COLO829 (cell line): ENCODE measurements around the gene CARD19.

Source experiments
- DNase-seq: peaks from one replicate; pipeline ENCODE4 v3.0.0; 2012; ENCODE audit warnings: low spot score

The CARD19 gene

GRCh38 chr9:93120846-93121315, 24.9 kb downstream of the CARD19 start:
- no peak for DNase-seq

DNA sequence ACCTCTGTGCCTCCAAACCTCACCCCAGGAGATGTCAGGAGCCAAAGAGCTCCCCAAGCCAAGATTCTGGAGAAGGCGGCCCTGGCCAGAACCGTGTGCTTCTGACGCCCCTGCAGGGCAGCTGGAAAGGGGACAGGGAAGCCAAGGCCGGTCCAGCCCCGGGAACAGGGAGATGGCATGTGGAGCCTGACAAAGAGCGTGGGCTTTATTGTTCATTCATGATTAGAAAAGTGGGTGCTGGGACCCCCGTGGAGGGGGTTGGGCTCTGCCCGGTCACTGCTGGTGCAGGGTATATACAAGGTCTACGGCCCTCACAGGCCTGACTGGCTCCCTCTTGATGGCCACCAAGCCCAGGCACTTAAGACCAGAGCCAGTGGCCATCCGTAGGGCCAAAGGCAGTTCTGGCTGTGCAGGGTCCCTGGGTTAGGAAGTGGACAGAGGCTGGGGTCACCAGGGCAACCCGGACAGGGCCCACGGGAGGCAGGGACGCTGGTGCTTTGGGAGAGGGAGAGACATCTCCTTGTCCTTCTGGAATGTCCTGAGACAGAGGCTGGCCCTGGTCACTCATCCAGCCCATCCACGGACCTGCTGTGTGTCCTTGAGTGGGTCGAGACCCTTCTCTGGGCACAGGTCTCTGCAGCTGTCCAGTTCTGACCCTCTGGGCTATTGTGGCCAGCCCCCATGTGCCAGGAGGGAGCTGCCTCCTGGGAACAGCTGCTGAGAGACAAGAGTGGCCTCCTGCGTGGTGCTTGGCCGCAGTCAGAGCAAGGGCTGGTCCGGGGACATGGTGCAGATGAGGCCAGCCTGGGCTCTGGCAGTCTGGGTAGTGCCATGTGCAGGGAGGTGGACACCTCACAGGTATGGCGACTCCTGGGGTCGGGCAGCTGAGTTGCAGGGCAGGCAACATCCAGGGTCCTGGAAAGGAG, 25.6 kb downstream of the CARD19 start:
- no peak for DNase-seq

GRCh38 chr9:93122721-93123221, 26.8 kb downstream of the CARD19 start:
- no peak for DNase-seq

DNA sequence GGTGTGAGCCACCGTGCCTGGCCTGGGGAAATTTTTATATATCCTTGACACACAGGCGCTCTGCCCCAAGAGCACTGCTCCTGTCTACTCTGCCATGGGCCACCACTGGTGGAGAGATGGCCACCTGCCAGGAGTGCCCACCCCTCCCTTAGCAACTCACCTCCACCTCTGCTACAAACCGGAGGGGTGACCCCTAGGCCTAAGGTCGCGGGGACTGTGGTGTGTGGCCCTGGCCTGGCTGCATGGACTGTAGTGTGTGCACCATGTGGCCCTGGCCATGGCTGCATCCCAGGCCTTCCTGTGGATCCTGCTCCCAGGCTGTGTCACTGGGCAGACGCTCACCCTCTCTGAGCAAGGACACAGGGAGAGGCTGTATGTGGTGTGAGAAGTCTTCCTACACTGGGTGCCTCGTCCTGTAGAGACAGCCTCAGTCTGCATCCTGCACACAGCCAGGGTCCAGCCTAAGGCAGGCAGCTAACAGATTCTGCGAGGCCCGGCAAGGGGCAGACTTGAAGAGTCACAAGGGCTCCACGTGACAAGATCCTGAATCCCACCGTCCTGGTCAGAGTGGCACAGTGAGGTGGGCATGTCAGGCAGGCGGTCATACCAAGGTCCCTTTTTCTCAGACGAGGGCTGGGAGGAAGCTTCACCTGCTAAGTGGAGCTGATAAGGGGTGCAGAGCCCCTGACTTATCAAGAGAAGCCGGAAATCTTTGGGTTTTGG, 27.7 kb downstream of the CARD19 start:
- DNase-seq: no peak

DNA sequence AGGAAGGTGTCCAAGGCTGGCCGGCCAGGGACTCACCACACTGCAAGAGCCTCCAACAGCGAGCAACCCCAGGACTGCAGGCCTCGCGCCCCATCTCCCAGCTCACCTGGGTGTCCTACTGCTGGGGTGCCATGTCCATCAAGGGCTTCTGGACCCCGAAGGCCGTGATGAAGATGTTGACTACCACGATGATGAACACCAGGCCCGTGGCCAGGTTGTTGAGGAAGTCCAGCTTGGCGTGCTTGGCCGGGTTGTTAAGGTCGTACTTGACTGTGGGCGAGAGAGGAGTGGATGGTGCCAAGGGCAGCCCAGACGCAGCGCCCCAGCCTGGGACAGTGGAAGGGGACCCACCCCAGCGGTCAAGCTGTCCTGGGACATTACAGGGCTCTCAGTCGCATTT, 28.8 kb downstream of the CARD19 start:
- no peak for DNase-seq

DNA sequence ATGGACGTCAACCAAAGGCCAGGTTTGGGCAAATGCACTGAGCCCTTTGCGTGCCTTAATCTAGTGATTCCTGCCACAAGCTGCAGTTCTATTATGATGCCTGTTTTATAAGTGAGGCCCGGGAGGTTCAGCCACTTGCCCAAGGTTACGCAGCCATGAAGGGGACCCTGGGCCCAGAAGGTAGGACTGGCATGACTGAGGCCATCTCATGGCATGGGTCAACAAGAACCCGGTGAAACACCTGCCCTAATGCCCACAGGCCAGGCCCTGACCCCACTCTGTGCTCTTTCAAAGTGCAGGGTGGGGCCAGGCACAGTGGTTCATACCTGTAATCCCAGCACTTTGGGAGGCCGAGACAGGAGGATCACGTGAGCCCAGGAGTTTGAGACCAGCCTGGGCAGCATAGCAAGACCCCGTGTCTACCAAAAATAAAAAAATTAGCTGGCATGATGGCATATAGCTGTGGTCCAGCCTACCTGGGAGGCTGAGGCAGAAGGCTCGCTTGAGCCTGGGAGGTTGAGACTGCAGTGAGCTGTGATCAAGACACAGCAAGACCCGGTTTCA, 29.4 kb downstream of the CARD19 start:
- no peak for DNase-seq

GRCh38 chr9:93126151-93126781, 30.2 kb downstream of the CARD19 start:
- no peak for DNase-seq

- peak; percentile 57 for DNase-seq
These were observed 30.9 kb downstream of the CARD19 start for GRCh38 chr9:93126825-93127368.

DNA sequence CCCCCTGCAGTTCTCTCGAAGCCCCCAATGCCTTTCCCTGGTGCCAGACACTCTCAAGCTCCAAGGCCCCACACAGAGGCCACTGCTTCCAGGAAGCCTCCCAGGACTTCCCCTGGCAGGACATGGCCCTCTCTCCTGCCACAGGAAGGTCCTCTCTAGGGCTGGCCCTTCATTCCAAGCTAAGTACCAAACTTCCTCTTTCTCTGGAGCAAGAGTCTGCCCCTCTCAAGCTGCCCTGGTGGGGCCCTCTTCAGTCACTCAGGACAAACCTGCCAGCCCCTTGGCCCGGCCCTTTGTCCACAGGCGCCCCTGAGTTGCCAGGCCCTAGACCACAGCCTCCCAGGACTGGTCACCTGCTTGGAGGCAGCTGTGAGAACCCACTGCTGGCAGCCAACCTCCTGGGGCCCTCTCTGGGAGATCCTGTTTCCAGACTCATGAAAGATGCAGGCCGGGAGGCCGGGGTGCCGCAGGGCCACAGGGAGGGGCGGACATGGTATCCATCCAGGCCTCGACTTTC, 31.4 kb downstream of the CARD19 start:
- DNase-seq: no peak

GRCh38 chr9:93128011-93128714, 32.1 kb downstream of the CARD19 start:
- DNase-seq: no peak

DNA sequence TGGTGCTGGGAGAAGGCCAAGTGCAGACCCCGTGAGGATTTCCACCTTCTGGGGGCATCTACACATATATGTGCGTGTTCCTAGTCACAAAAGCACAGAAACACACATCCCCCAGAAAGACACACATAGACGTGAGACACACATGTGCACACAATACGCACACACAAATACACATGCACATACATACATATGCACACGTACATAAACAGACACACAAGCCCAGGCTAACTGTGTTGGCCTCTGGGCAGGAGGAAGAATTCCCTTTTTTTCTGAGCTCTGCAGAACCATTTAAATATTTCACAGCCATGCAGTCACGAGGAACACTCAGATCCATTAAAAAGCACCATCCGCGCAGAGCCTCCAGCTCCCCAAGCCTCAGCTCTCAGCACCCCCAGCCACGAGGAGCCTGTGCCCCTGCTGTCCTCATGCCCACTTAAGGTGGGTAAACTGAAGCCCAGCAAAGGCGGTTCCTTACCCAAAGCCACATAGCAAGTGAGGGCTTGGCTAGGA, 32.8 kb downstream of the CARD19 start:
- DNase-seq: no peak

GRCh38 chr9:93129286-93129685, 33.3 kb downstream of the CARD19 start:
- no peak for DNase-seq

GRCh38 chr9:93129691-93130500, 33.9 kb downstream of the CARD19 start:
- no peak for DNase-seq

- DNase-seq: no peak
These were observed 35.0 kb downstream of the CARD19 start for GRCh38 chr9:93130861-93131481.

DNA sequence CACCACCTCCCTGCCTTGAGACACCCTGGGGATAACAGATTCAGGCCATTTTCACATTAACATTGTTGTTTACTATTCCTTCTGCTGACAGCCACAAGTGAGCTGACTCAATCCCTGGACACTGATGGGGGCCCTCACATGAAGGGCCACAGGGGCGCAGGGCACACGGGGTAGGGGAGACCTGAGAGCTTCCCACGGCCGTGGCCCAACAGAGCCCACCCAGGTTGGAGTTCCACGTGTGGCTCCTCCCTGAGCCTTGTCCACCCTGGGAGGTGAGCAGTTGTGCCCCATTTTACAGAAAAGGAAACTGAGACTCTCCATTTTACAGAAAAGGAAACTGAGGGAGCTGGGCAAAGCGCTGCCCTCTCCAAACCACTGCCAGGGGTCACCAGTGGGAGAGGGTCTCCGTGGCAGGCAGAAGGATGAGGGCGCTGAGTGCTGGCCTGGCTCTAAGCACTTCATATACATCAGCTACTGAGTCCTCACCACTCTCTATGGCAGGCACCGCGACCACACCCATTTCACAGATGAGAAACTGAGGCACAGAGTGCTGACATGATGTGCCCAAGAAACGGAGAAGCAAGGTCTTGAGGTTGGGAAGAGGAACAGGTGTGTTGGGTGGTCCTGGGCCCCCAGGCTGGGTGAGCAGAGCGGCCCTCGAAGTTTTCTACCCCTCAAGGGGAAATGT, 35.7 kb downstream of the CARD19 start:
- DNase-seq: no peak

DNA sequence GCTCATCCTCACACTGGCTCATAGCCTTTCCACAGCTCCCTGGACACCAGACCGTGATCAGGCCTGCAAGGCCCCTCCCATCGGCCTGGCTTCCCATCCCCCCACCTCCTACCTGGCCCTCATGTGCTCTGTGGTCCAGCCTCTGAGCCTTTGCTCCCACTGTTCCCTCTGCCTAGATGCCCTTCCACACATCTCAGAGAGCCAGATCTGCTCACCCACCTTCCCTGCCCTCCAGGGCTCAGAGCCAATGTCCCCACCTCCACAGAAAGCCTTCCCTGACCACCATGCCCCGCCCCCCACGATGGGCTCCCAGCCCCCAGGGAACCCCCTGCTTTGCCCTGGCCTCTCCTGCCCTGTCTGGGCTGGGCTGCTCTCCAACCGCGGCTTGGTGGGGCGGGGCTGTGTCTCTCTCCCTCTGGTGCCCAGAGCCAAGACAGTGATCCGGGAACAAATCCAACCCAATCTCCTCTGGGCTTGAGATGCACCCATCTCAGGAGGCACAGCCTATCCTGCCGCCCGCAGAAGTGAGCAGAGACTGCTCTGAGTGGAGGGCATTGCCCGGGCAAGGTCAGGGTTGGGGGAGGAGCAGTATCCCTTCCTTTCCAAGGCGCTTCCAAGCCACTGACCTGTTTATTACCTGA, 36.4 kb downstream of the CARD19 start:
- peak; percentile 45 for DNase-seq

DNA sequence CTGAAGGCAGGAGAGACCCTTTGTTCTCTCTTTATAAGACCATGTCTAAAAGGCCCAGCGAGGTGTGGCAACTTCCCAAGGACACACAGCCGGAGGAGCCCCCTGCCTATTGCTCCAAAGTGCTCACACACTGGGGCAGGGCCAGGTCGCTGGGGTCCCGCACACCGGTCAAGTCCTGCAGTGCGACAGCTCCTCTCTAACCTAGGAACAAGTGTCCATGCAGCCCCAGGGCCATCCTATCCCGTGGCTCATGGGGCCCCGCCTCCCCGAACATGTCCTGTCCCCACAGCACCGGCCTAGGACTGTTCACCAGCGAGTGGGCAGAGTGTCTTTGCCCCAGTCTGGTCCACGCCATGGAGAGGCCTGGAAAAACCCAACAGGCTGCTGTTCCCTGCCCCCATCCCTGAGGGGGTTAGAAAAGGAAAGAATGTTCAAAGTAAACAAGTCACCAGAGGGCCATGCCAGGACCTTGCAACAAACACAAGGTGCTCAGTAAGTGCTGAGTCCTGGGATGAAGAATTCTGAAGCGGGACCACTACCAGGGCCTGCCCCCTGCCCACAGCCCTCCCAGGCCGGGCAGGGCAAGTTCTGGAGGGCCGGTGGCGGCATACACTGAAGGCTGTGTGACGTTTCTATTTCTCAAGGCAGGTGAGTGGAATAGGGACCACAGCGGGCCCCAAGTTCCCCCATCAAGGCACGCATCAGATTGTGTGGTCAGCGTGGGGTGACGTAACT, 37.1 kb downstream of the CARD19 start:
- DNase-seq: peak; percentile 21

- peak; percentile 50 for DNase-seq
These were observed 37.6 kb downstream of the CARD19 start for GRCh38 chr9:93133681-93134014.
